HL-60 (cell line): ENCODE data around the gene SOST.

Experiments used
- DNase-seq, 2 experiments: peaks; one replicate each; pipeline ENCODE4 v3.0.0-alpha.2; 2010 to 2020; ENCODE audit warnings: low read depth in 1 of 2, low spot score in 1 of 2
- H3K27ac ChIP-seq: fragments of 250-450 bp; sonication (Bioruptor Pico); replicated peaks from 2 replicates; pipeline ENCODE4 v1.5.1; 2020; ENCODE audit warnings: mild to moderate bottlenecking, moderate library complexity
- H3K27me3 ChIP-seq: fragments of 250-450 bp; sonication (Bioruptor Pico); 2 replicates; pipeline ENCODE4 v1.5.1; 2021; ENCODE audit warnings: mild to moderate bottlenecking, moderate library complexity; ENCODE audit not compliant: insufficient read depth, poor library complexity, severe bottlenecking
- H3K4me3 ChIP-seq: replicated peaks from 2 replicates; pipeline ENCODE4 v1.5.1; 2011; ENCODE audit warnings: mild to moderate bottlenecking, control low read depth, low read length; ENCODE audit not compliant: insufficient read depth
- GABPA ChIP-seq: IDR thresholded peaks from 2 replicates; pipeline ENCODE4 v1.6.1; 2012; ENCODE audit warnings: low read depth
- POLR2AphosphoS5 ChIP-seq: IDR thresholded peaks from 2 replicates; pipeline ENCODE4 v1.6.1; 2012; ENCODE audit warnings: low read depth
- SPI1 ChIP-seq: IDR thresholded peaks from 2 replicates; pipeline ENCODE4 v1.6.1; 2012; ENCODE audit warnings: low read depth, mild to moderate bottlenecking, borderline replicate concordance
- TF ChIP-seq, protein P1 (sequence below): IDR thresholded peaks from one replicate; pipeline ENCODE4 v1.5.1; 2011; ENCODE audit warnings: low read length, control low read depth, inconsistent platforms; ENCODE audit not compliant: insufficient read depth
- TF ChIP-seq, protein P2 (sequence below): IDR thresholded peaks from 2 replicates; pipeline ENCODE4 v1.6.1; 2012; ENCODE audit warnings: low read depth; ENCODE audit not compliant: insufficient replicate concordance

The SOST gene

DNA sequence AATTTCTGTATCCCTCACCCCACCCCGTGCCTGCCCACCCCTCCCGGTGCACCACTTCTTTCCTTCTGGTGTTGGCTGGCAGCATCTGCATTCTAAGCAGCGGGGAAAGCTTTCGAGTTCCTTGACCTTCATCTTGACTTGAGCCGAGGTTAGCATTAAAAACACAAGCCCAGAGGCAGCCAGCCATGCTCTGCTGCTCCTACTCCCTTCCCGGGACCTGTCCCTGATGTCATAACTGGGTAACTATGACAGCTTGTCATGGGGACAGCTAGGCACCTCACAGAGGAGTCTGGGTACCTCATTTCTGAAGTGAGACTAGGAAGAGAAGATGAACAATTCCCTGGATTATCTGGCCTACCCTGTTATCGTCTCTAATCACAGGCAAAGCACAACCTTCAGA is 21.5 kb upstream of the SOST start, which contains the start of gene CFAP97D1:
Gene CFAP97D1 (plus strand): TSS at position 301 of the 400 bp plus-strand sequence. CDS start 28 bp downstream, at position 329.
- Histone ChIP-seq H3K27me3 (no peaks in the 10 kb centered on the region), H3K27ac (peak within 1 kb of the TSS; percentile 85), H3K4me3 (peak within 1 kb of the TSS; percentile 83)
- DNase-seq: no peak
- TF ChIP-seq GABPA (no peak), POLR2AphosphoS5 (no peak), SPI1 (no peak)
- TF ChIP-seq, protein P1, sequence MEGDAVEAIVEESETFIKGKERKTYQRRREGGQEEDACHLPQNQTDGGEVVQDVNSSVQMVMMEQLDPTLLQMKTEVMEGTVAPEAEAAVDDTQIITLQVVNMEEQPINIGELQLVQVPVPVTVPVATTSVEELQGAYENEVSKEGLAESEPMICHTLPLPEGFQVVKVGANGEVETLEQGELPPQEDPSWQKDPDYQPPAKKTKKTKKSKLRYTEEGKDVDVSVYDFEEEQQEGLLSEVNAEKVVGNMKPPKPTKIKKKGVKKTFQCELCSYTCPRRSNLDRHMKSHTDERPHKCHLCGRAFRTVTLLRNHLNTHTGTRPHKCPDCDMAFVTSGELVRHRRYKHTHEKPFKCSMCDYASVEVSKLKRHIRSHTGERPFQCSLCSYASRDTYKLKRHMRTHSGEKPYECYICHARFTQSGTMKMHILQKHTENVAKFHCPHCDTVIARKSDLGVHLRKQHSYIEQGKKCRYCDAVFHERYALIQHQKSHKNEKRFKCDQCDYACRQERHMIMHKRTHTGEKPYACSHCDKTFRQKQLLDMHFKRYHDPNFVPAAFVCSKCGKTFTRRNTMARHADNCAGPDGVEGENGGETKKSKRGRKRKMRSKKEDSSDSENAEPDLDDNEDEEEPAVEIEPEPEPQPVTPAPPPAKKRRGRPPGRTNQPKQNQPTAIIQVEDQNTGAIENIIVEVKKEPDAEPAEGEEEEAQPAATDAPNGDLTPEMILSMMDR: no peak
- TF ChIP-seq, protein P2, sequence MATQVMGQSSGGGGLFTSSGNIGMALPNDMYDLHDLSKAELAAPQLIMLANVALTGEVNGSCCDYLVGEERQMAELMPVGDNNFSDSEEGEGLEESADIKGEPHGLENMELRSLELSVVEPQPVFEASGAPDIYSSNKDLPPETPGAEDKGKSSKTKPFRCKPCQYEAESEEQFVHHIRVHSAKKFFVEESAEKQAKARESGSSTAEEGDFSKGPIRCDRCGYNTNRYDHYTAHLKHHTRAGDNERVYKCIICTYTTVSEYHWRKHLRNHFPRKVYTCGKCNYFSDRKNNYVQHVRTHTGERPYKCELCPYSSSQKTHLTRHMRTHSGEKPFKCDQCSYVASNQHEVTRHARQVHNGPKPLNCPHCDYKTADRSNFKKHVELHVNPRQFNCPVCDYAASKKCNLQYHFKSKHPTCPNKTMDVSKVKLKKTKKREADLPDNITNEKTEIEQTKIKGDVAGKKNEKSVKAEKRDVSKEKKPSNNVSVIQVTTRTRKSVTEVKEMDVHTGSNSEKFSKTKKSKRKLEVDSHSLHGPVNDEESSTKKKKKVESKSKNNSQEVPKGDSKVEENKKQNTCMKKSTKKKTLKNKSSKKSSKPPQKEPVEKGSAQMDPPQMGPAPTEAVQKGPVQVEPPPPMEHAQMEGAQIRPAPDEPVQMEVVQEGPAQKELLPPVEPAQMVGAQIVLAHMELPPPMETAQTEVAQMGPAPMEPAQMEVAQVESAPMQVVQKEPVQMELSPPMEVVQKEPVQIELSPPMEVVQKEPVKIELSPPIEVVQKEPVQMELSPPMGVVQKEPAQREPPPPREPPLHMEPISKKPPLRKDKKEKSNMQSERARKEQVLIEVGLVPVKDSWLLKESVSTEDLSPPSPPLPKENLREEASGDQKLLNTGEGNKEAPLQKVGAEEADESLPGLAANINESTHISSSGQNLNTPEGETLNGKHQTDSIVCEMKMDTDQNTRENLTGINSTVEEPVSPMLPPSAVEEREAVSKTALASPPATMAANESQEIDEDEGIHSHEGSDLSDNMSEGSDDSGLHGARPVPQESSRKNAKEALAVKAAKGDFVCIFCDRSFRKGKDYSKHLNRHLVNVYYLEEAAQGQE: no peak

DNA sequence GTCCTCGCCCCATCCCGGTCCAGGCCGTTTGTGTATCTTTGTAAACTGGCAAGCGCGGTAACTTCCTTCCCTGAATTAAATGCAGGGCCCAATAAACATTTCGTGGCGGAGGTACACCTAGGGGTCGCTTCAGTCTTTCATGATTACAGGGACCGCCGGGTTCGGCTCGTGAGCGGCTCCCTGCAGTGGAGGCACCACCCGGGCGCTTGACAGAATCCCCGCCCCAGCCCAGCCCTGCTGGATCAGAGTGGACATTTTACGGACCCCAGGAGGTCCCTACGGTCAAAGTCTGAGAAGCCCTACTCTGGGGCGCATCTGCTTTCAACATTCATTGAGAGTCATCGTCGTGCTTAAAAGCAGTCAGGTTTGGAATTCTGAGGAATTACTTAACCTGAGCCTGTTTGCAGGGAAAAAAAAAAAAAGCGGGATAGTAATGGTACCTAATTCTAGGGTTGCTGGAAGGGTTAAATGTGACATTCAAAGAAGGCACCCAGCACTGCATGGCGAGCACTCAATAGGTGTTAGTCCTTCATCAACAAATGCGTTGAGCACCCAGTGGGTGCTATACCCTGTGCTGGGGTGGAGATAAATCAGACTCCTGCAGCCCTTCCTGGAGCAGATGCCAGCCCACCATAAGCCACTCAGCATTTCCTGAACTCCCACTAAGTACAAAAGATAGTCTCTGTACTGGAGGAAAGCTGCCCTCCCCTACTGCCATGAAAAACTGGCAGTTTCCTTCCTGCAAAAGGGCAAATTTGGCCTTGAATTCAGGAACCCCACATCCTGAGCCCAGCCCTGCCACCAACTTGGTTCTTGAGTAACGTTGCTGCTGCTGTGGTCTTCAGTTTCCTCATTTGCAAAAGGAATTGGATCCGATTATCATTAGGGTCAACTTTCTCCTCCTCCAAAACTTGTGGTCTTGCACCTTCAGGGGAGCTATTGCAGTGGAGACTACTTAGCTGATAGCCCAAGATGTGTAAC is 20.8 kb upstream of the SOST start:
- DNase-seq: peak in 1 of 2 experiments; percentile 77
- H3K27ac ChIP-seq: peak overlapping the region; percentile 85
- H3K27me3 ChIP-seq: no peaks in the 10 kb centered on the region
- no peak for TF ChIP-seq POLR2AphosphoS5
- no peak for TF ChIP-seq GABPA
- peak; percentile 63; the same call in 1 of the 2 replicates for TF ChIP-seq SPI1
- H3K4me3 ChIP-seq: peak overlapping the region; percentile 83

DNA sequence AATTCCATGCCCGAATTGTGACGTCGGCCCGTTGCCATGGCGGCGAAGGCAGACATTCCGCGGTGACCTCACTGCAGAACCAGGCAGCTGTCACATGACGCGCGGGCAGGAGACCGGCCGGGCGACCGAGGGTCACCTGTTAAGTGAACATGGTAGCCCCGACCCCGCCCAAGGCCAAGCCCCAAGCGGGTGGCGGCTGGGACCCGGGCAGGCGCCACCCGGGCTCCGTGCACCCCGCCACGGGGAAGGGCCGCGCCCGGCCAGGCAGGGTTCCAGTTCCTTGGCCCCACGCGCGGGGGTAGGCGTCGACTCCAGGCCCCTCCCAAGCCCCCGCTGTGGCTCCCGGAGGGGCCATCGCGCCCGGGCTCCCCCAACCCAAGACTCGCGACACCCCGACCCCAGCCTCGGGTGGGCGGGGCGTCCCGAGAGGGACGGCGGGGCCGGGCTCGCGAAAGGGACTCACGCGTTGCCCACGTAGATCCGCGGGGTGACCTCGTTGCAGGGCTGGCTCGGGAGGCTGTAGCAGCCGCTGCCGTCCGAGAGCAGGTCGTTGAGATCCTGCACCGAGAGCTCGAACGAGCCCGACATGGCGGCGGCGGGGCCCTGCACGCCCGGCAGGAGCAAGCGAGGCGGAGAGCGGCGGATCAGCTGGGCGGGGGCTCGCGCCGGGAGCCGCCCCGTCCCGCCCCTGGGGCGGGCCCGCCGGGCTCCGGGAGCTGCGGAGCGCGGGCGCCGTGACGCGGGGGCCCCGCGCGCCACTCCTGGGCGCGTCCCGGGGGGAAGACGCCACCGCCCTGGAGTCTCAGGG is 19.9 kb upstream of the SOST start, which contains the start of gene DUSP3:
Gene DUSP3 (minus strand): TSS at position 641 of the 808 bp plus-strand sequence. CDS start 53 bp downstream, at position 588.
- peak; percentile 54 to 71 for DNase-seq
- peak within 1 kb of the TSS; percentile 85 for H3K27ac ChIP-seq
- peak within 1 kb of the TSS; percentile 83 for H3K4me3 ChIP-seq
- TF ChIP-seq POLR2AphosphoS5: peak; percentile 72; the same call in 1 of the 2 replicates
- no peak for TF ChIP-seq SPI1
- H3K27me3 ChIP-seq: no peaks in the 10 kb centered on the region

DNA sequence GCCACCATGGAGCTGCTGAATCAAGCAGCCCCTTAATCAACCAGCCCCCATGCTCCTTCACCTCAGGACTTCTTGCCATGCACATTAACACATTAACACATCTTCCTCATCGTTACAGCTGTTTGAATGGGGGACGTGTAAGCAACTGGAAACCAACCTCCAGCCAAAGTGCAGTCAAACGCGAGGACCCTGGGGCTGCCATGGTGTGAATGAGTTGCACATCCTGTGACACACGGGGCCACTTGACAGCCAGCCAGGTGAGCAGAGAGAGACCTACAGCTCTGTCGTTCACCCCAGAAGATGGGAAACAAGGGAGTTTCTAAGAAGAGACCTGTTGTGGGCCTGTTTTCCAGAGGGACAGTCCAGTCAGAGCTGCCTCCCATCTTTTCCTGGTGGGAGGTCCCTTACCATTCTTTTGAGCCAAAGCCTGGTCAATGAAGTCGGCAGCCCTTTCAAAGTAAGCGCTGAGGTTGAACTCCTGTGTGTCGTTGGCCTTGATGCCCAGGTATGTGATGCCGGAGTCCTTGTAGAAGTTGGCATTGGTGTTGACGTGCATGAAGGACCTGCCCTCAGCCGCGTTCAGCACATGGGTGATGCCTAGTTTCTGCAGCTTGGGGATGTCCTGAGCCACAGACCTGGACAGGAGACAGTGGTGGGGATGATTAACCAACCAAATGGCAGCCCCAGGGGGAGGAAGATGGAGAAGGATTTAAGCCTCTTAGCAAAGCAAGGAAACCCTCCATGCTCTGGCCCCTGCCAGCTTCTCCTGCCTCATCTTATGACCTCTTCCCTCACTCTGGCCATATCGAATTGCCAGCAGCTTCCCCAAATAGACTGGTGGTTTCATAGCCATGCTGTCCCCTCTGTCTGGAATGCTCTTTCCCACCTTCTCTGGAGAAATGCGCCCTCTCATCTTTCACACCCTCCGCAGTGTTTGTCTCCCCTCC is 16.0 kb upstream of the SOST start:
- no peak overlapping the region for H3K4me3 ChIP-seq
- no peak for DNase-seq
- no peak overlapping the region for H3K27ac ChIP-seq
- TF ChIP-seq, protein P2: no peak
- TF ChIP-seq GABPA (no peak), POLR2AphosphoS5 (no peak)
- TF ChIP-seq, protein P1: no peak
- H3K27me3 ChIP-seq: no peaks in the 10 kb centered on the region
